ENCODE measurements around the gene PERCC1.

- no peak for TF ChIP-seq CTCF (IDR thresholded peaks at IDR 0.05)
- no peak for TF ChIP-seq POLR2A (IDR thresholded peaks at IDR 0.05)
These were observed 36.4 kb upstream of the PERCC1 start for GRCh38 chr16:1394367-1394951.
